HuH-7 (cell line): ENCODE results near the gene PON1.

Experiments used
- DNase-seq: peaks from one replicate; pipeline ENCODE4 v3.0.0; 2011; ENCODE audit warnings: low spot score

The PON1 gene

DNA sequence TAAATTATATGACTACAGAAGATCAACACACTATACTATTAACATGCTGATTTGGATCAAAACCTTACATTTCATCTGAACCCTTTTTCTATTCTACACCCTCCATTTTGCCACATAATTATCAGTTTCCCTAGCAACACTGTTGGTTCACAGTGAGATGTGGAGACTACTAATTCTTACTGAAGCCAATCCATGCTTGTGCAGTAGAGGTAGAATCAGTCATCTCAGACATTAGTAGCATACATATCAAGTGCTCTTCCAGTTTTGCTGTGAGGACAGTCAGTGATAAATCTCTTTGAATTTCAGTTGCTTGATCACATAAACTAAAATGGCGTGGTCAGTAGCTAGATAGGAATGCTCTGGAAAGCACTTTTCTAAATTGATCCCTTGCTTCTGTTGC lies 70.3 kb downstream of the PON1 start:
- no peak for DNase-seq

DNA sequence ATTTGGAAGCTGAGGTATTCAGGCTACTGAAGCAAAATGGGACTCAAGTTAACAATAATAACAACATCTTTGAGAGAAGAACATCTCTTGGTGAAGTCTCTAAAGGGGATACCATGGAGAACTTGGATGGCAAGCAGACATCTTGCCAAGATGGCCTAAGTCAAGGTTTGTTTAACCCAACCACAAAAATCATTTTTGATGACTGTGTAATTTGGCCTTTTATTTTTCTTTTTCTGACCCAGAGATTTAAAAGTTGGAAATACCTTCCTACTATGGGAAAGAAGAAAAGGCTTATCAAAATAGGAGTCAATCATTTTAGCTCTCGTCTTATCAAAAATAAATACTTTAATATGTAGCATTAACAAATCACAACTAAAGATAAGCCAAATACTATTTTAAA lies 72.4 kb downstream of the PON1 start:
- DNase-seq: no peak

GRCh38 chr7:95250571-95250970 lies 73.8 kb downstream of the PON1 start:
- no peak for DNase-seq
